HL-60 (cell line): Measurements from ENCODE around the gene CCL1.
"Not testable (repeated sequence)": the region's sequence is repeated elsewhere in the genome, so short reads cannot be mapped to it uniquely, and the experiment has no call there.

Experiments
- DNase-seq, 2 experiments: peaks; one replicate each; pipeline ENCODE4 v3.0.0-alpha.2; 2010 to 2020; ENCODE audit warnings: low read depth in 1 of 2, low spot score in 1 of 2
- H3K27ac ChIP-seq: fragments of 250-450 bp; sonication (Bioruptor Pico); replicated peaks from 2 replicates; pipeline ENCODE4 v1.5.1; 2020; ENCODE audit warnings: mild to moderate bottlenecking, moderate library complexity
- H3K27me3 ChIP-seq: fragments of 250-450 bp; sonication (Bioruptor Pico); 2 replicates; pipeline ENCODE4 v1.5.1; 2021; ENCODE audit warnings: mild to moderate bottlenecking, moderate library complexity; ENCODE audit not compliant: insufficient read depth, poor library complexity, severe bottlenecking
- H3K4me3 ChIP-seq: replicated peaks from 2 replicates; pipeline ENCODE4 v1.5.1; 2011; ENCODE audit warnings: mild to moderate bottlenecking, control low read depth, low read length; ENCODE audit not compliant: insufficient read depth
- CTCF ChIP-seq: IDR thresholded peaks from one replicate; pipeline ENCODE4 v1.5.1; 2011; ENCODE audit warnings: low read length, control low read depth, inconsistent platforms; ENCODE audit not compliant: insufficient read depth
- GABPA ChIP-seq: IDR thresholded peaks from 2 replicates; pipeline ENCODE4 v1.6.1; 2012; ENCODE audit warnings: low read depth
- POLR2AphosphoS5 ChIP-seq: IDR thresholded peaks from 2 replicates; pipeline ENCODE4 v1.6.1; 2012; ENCODE audit warnings: low read depth
- REST ChIP-seq: IDR thresholded peaks from 2 replicates; pipeline ENCODE4 v1.6.1; 2012; ENCODE audit warnings: low read depth; ENCODE audit not compliant: insufficient replicate concordance
- SPI1 ChIP-seq: IDR thresholded peaks from 2 replicates; pipeline ENCODE4 v1.6.1; 2012; ENCODE audit warnings: low read depth, mild to moderate bottlenecking, borderline replicate concordance

Gene CCL1

GRCh38 chr17:34339138-34339770 lies 23.8 kb downstream of the CCL1 start:
- Histone ChIP-seq H3K27ac (no peak overlapping the region), H3K4me3 (no peak overlapping the region), H3K27me3 (no peaks in the 10 kb centered on the region)
- TF ChIP-seq GABPA (no peak), REST (no peak), POLR2AphosphoS5 (no peak), CTCF (no peak), SPI1 (no peak)
- DNase-seq: no peak

- TF ChIP-seq SPI1: no peak
- TF ChIP-seq REST: no peak
- no peak for TF ChIP-seq CTCF
- no peak for TF ChIP-seq POLR2AphosphoS5
- TF ChIP-seq GABPA: no peak
- no peak overlapping the region for H3K27ac ChIP-seq
- H3K4me3 ChIP-seq: no peak overlapping the region
- no peaks in the 10 kb centered on the region for H3K27me3 ChIP-seq
- no peak for DNase-seq
These were observed 25.3 kb downstream of the CCL1 start for GRCh38 chr17:34337701-34338100.

- not testable (repeated sequence) for H3K4me3 ChIP-seq, H3K27me3 ChIP-seq, H3K27ac ChIP-seq, DNase-seq
These were observed 35.5 kb downstream of the CCL1 start for GRCh38 chr17:34327580-34327979.

- Histone ChIP-seq H3K27me3 (no peaks in the 10 kb centered on the region), H3K27ac (no peak overlapping the region), H3K4me3 (no peak overlapping the region)
- DNase-seq: no peak
- no peak for TF ChIP-seq REST
- no peak for TF ChIP-seq GABPA
- no peak for TF ChIP-seq SPI1
- no peak for TF ChIP-seq POLR2AphosphoS5
- no peak for TF ChIP-seq CTCF
These were observed 41.1 kb downstream of the CCL1 start for GRCh38 chr17:34321964-34322363.
